ENCODE measurements around the gene PRKAR1A. TPM values are rescaled to one million over a fixed set of nuclear protein-coding genes. Genes with fewer than 3 reads are reported as not detected.

PRKAR1A gene
- total RNA-seq, 1 donor from 2014 or later: 389 TPM

DNA sequence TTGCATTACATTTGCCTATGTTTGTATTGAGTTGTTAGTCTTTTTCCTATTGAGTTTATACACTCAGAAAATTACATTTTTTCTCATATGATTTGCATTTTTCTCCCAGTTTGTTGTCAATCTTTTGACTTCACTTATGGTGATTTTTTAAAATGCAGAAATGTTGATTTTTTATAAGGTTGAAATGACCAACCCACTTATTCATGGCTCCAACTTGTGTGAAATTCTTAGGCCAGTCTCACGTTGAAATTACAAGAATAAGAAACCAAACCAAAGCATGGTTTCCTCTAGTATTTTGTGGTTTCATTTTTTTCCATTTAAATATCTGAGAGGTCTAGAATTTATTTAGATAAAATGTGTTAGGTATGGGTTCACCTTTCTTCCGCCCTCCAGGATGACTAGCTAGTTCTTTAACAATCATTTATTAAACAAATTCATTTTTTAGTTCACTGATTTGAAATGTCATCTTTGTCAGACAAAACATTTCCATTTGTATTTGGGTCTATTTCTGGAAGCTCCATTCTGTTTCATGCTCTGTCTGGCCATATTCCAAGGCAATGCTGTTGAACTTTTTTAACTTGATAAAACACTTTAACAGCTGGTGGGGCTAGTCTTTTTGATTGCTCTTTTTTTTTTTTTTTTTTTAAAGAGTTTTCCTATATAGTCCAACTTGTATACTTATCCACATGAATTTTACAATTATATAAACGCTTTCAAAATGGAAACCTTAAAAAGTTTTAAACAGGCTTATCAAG, 48.9 kb downstream of the PRKAR1A start:
- no peak for DNase-seq
- H3K4me3 ChIP-seq: no peak overlapping the region
- no peaks in the 10 kb centered on the region for H3K36me3 ChIP-seq
- H3K9me3 ChIP-seq: no peaks in the 10 kb centered on the region
- H3K27me3 ChIP-seq: no peaks in the 10 kb centered on the region
- intact Hi-C loops (cut with DNase I): no loop called here
- H3K4me1 ChIP-seq: peaks cover 5% of the 10 kb centered on the region
- no peak overlapping the region for H3K27ac ChIP-seq
- no peak for ATAC-seq
- TF ChIP-seq, protein P1, sequence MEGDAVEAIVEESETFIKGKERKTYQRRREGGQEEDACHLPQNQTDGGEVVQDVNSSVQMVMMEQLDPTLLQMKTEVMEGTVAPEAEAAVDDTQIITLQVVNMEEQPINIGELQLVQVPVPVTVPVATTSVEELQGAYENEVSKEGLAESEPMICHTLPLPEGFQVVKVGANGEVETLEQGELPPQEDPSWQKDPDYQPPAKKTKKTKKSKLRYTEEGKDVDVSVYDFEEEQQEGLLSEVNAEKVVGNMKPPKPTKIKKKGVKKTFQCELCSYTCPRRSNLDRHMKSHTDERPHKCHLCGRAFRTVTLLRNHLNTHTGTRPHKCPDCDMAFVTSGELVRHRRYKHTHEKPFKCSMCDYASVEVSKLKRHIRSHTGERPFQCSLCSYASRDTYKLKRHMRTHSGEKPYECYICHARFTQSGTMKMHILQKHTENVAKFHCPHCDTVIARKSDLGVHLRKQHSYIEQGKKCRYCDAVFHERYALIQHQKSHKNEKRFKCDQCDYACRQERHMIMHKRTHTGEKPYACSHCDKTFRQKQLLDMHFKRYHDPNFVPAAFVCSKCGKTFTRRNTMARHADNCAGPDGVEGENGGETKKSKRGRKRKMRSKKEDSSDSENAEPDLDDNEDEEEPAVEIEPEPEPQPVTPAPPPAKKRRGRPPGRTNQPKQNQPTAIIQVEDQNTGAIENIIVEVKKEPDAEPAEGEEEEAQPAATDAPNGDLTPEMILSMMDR (IDR thresholded peaks at IDR 0.05): no peak

DNA sequence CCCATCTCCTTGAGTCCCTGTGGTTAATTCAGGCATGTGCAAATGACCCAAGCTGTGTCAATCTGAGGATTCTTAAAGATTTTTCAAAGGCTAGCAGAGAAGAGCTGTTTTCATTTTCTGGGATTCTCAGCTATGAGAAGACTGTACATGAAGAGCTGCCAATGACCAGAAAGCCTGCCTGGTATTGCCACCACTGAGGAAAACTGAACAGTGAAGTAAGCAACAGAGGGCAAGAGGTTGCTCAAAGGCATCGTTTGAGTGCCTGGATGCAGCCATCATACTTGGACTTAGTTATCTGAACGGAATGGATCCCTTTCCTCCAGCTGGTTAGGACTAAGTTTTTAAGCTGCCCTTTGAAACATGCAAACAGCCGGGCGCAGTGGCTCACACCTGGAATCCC, 50.5 kb downstream of the PRKAR1A start:
- no peak for ATAC-seq
- intact Hi-C loops (cut with DNase I): no loop called here

DNA sequence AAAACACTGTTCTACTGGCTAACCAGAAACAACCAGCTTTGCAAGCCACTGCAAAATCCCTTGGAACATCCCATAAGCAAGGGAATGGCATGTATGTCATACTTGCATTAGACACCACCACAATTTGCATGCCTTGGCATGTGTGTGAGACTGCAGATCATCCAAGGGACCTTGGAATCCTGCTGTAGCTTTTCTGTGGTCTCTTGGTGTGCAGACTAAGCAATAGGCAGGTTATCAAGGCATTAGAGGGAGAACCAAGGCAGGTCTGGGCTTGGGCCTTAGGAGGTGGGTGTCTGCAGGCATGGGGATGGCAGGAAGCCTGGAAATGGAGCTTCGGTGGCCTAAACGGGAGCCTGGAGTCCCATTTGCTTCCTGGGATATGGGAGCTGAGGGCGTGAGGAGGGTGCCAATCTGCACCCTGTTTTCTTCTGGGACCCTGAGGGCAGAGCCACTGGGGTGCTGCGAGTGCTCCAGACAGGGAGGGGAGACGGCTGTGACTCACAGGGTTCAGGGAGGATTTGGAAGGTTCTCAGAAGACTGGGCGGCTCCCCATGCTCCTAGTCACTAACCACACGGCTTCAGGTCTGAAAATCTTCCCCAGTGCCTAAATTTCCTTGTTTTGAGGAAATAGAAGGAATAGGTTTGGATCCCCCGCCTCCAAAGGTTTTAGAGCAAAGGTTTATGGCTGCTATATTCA, 52.3 kb downstream of the PRKAR1A start:
- DNase-seq: no peak
- Histone ChIP-seq H3K4me1 (peaks cover 19% of the 10 kb centered on the region), H3K36me3 (no peaks in the 10 kb centered on the region), H3K4me3 (no peak overlapping the region), H3K9me3 (no peaks in the 10 kb centered on the region), H3K27me3 (no peaks in the 10 kb centered on the region), H3K27ac (no peak overlapping the region)
- intact Hi-C loops (cut with DNase I): no loop called here
- ATAC-seq: no peak
- TF ChIP-seq, protein P1 (IDR thresholded peaks at IDR 0.05): no peak

More for the DNA sequence above, 50.5 kb downstream of the PRKAR1A start:
- Histone ChIP-seq H3K36me3 (no peaks in the 10 kb centered on the region), H3K27ac (no peak overlapping the region), H3K4me3 (no peak overlapping the region), H3K9me3 (no peaks in the 10 kb centered on the region), H3K4me1 (peaks cover 19% of the 10 kb centered on the region), H3K27me3 (no peaks in the 10 kb centered on the region)
- no peak for DNase-seq
- TF ChIP-seq, protein P1 (IDR thresholded peaks at IDR 0.05): no peak

DNA sequence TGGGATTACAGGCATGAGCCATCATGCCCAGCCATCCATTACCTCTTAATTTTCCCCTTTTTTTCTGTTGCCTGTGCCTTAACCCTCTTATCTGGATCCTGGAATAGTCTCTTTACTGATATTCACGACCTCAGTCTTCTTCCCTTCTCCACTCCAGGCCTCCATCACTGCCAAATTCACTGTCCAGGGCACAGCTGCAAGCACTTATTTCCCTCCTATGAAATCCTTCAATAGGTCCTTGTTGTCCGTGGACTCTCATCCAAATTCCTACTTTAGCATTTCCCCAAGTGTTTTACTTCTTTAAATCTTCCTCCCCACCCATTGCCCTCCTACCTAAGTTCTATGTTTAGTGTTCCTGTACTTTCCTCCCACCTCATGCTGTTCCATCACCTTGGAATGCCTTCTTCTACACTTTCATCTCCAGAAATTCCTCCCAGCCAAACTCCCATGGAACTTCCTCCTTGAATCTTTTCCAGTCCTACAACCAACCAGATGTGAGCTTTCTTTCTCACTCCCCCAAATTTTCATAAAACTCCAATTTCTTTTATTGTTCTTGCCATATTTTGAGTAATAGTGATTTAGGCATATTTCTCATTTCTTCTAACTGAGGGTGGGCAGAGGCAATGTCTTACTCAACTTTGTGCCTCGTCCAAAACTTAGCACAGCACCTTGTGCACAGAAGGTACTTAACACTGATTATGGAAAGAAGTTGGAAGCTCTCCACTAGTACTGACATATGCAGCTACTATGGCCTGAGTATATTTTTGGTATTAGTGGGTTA, 53.6 kb downstream of the PRKAR1A start:
- ATAC-seq (no peak), DNase-seq (no peak)
- TF ChIP-seq, protein P1 (IDR thresholded peaks at IDR 0.05): no peak
- H3K27ac ChIP-seq: peak overlapping the region; percentile 5
- intact Hi-C loops (cut with DNase I): no loop called here
- H3K36me3 ChIP-seq: no peaks in the 10 kb centered on the region
- peaks cover 22% of the 10 kb centered on the region for H3K4me1 ChIP-seq
- H3K4me3 ChIP-seq: no peak overlapping the region
- no peaks in the 10 kb centered on the region for H3K27me3 ChIP-seq
- H3K9me3 ChIP-seq: no peaks in the 10 kb centered on the region

DNA sequence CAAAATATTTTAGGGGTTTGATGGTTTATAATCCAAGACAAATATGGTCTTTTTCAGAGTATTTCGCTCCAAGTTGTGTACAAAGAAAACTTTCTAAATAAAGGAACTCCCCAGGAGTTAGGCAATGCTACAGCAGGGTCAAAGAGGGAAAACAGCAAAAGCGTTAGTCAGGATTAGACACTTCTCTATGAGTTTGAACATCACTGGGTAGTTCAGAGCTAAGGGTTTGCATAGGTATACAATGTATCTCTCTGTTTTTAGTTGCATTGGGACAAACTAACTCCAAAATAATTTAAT, 54.2 kb downstream of the PRKAR1A start:
- Histone ChIP-seq H3K4me3 (no peak overlapping the region), H3K36me3 (no peaks in the 10 kb centered on the region), H3K4me1 (peaks cover 24% of the 10 kb centered on the region), H3K27ac (peak overlapping the region; percentile 55), H3K27me3 (no peaks in the 10 kb centered on the region), H3K9me3 (no peaks in the 10 kb centered on the region)
- TF ChIP-seq, protein P1 (IDR thresholded peaks at IDR 0.05): no peak
- intact Hi-C loops (cut with DNase I): no loop called here
- ATAC-seq (peak; percentile 54), DNase-seq (no peak)
